Glomerular endothelial cell (primary cell): ENCODE results near the gene APC. TPM values are rescaled to one million over a fixed set of nuclear protein-coding genes. Genes with fewer than 3 reads are reported as not detected.
"Not testable (repeated sequence)": the region's sequence is repeated elsewhere in the genome, so short reads cannot be mapped to it uniquely, and the experiment has no call there.

Experiments
- DNase-seq: peaks from one replicate; pipeline ENCODE4 v3.0.0-alpha.2; 2011; ENCODE audit warnings: low read depth, low spot score; ENCODE audit errors: extremely low read depth
- total RNA-seq: library from RNA; depleted of rRNA; stranded (reverse); fragments of >200 nt; gene quantifications from 2 replicates; pipeline ENCODE4 v1.2.3, GENCODE V29; 2015

The APC gene
- total RNA-seq, 1 donor from 2014 or later: 53.7 TPM

- peak; percentile 57 for DNase-seq
These were observed 110.6 kb downstream of the APC start for GRCh38 chr5:112848116-112848811.

DNA sequence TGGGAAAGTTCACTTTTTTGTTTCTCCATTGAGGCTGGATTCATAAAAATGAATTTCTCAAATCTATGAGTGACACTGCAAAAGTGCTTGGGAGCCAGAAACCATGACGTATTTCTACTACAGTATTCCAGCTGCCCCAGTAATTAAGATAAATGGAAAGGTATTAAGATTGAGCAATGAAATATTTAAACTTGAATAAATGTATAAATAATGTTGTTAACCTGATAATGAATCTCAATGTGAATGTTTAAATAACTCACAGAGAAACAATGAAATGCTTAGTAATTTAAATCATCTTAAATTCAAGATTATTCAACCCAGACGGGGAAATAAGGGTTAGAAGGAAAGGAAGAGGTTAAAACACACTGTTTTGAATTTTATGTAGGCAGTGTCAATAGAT, 112.2 kb downstream of the APC start:
- no peak for DNase-seq

DNA sequence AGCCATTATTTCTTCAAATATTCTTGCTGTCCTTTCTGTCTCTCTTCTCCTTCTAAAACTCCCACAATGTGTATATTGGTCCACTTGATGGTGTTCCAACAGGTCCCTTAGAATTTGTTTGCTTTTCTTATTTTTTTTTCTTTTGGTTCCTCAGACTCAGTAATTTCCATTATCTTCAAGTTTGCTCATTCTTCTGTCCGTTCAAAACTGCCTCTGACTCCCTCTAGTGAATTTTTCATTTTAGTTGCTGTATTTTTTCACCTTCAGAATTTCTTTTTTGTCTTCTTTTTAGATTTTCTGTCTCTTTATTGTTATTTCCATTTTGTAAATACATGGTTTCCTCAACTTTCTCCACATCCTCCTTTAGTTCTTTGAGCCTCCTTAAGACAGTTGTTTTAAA, 117.0 kb downstream of the APC start:
- DNase-seq: no peak

DNA sequence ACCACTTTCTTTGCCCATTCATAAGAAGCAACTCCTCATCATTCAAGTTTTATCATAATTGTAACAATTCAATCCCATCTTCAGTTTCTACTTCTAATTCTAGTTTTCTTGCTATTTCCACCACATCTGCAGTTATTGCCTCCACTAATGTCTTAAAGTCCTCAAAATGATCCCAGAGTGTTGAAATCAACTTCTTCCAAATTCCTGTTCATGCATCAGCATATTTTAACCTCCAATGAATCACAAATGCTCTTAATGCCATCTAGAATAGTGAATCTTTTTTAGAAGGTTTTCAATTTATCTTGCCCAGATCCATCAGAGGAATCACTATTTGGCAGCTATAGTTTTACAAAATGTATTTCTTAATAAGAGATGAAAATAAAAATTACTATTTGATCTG, 120.2 kb downstream of the APC start:
- no peak for DNase-seq

DNA sequence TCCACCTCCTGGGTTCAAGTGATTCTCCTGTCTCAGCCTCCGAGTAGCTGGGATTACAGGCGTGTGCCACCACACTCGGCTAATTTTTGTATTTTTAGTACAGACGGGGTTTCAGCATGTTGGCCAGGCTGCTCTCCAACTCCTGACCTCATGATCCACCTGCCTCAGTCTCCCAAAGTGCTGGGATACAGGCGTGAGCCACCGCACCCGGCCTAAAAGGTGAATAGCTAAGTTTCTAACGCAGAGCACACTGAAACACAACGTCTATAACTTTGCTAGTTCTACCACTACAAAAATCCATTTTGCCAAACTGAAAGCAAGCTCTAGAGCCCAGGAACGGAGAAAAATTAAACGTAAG, 122.9 kb downstream of the APC start:
- DNase-seq: not testable (repeated sequence)

- DNase-seq: peak; percentile 87
These were observed 123.4 kb downstream of the APC start, which contains the start of gene SRP19 for GRCh38 chr5:112860929-112861637. SRP19 (plus strand) TSS chr5:112861287; CDS start chr5:112861377, 90 bp downstream.

DNA sequence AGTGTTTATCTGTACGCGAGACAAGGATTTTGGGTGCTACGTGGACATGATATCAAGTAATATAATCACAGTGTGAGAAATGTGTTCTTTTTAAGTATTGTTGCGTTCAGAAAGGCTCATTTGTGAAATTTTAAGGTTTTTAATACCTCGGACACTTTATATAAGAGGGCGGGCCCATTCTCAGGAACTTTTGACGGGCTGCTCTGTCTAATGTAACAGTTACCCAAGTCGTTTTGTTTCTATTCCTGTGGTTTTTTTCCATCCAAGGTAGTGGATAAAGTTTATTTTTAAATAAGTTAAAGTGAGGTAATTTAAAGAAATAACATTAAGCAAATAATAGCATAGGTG, 123.9 kb downstream of the APC start:
- DNase-seq: no peak

- DNase-seq: no peak
These were observed 124.4 kb downstream of the APC start for GRCh38 chr5:112862085-112862484.

DNA sequence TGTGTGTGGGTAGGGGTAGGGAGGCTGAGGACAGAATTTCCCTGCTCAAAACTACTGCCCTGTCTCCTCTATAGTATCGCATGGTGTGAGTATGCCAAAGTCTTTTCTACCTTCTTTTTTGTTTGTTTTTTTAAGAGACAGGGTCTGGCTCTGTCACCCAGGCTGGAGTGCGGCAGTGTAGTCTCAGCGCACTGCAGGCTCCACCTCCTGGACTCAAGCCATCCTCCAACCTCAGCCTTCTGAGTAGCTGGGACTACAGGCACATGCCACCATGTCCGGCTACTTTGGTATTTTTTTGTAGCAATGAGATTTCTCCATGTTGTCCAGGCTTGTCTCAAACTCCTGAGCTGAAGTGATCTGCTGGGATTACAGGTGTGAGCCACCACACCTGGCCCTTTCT, 125.9 kb downstream of the APC start:
- no peak for DNase-seq

DNA sequence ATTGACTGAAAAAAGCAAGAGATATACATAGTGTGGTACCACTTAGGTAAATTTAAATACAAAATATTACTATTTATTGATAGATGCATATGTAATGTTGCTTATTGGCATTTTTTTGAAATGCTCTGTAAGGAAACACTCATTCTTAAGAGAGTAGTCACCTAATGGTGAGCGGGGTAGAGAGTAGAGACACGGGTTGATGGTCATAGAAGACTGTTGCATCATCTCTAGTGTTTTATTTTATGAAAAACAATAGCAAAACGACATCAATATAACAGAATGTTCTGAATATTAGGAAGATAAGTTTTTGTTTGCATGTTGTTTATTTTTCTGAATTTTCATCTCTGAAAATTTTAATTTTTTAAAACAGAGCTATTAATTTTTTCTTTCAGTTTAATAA, 127.4 kb downstream of the APC start:
- no peak for DNase-seq

GRCh38 chr5:112866739-112867138, 129.1 kb downstream of the APC start:
- DNase-seq: no peak

DNA sequence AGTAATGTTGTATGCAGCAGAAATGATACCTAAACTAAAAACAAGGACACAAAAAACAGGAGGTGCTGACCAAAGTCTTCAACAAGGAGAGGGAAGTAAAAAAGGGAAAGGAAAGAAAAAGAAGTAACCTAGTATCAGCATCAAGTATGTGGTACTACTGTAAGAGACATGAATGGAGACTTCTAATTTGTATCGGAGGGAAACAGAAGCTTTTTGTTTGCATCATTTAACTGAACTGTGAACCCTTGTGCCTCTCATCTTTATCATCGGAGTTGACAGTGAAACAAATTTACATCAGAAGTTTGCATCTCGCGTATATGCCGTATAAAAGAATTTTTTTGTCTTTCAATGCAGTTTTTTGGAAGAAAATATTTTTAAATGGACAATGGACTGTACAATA, 129.7 kb downstream of the APC start:
- no peak for DNase-seq

DNA sequence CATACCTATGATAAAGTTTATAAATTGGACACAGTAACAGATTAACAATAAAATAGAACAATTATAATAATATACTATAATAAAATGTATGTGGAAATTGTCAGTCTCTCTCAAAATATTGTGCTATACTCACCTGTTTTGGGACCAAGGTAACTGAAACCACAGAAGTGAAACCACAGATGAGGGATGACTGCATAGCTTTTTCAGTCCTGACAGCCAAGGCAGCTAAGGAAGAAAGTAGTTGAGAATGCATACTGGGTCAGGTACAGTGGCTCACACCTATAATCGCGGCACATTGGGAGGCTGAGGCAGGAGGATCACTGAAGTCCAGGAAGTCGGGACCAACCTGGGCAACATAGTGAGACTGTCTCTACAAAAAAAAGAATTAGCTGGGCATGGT, 132.3 kb downstream of the APC start:
- DNase-seq: no peak

- no peak for DNase-seq
These were observed 133.3 kb downstream of the APC start for GRCh38 chr5:112870966-112871365.

GRCh38 chr5:112876362-112876761, 138.7 kb downstream of the APC start:
- no peak for DNase-seq

DNA sequence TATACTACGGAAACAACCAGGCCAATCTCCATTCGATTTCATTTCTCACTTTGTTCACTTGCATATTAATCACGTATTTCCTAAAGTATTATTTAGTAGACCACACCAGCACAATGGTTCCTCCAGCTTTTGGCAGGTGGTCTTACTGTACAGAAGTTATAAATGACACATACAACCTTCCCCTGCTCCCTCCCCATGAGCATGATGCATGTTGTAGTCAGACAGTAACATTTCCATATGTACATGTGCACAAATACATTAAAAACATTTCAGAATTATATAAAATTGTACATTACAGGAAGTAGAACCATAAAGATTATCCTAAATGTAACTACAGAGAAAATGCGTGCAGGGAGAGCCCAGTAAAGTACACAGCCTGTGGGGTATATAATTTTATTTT, 140.4 kb downstream of the APC start:
- no peak for DNase-seq

DNA sequence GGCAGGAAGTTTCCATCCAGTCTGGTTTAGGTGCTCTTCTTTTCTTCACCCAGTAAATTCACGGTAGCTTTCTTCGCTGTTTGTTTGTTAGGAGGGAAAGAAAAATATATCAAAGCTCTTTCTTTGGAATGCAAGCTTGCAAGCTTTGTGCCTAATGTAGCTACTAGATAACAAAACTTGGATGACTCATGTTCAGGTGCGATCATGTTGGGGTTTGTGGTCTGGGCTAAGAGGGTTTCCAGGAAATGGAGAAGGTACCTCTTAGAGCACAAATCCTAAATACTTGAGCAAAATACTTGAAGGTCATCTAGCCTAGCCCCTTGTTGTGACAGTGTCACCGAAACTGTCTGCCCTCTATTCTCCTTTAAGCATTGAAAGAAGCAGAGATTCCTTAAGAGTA, 141.1 kb downstream of the APC start:
- no peak for DNase-seq

- no peak for DNase-seq
These were observed 142.7 kb downstream of the APC start for GRCh38 chr5:112880219-112880964.

DNA sequence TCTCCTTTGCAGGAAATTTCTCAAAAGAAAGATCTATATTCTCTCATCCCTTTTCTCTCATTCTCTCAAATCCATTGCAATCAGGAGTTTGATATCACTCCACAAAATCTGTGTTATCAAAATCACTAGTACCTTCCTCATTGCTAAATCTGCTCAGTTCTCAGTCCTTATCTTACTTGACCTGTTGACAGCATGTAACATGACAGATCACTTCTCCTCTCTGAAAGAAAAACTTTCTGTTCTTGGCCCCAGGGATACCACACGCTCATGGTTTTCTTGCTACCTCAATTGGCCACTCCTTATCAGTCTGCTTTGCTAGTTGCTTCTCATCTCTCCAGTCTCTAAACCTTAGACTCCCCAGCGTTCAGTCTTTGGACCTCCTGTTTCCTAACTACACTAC, 145.5 kb downstream of the APC start:
- no peak for DNase-seq

DNA sequence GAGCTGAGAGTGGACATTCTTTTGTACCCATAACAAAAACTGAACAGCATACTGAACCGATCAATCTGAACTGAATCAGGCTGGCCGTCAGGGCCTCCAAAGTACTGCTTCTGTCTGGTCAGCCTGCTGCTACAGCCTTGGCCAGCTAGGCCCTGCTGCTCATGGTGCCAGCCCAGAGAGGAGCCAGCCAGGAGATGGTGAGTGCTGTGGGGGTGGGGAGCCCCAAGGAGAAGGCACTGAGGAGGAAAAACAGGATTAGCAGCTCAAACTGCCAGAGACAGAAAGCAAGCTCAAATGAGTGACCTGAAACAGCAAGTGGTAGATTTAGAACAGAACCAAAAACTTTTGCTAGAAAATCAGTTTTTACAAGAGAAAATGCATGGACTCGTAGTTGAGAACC, 147.3 kb downstream of the APC start:
- no peak for DNase-seq

GRCh38 chr5:112886975-112887374, 149.3 kb downstream of the APC start:
- no peak for DNase-seq

DNA sequence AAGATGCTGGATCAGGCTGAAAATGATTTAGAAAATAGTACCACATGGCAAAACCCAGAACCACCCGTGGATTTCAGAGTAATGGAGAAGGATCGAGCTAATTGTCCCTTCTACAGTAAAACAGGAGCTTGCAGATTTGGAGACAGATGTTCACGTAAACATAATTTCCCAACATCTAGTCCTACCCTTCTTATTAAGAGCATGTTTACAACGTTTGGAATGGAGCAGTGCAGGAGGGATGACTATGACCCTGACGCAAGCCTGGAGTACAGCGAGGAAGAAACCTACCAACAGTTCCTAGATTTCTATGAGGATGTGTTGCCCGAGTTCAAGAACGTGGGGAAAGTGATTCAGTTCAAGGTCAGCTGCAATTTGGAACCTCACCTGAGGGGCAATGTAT, 154.4 kb downstream of the APC start:
- DNase-seq: not testable (repeated sequence)
